ENCODE measurements around the gene COL18A1. TPM values are rescaled to one million over a fixed set of nuclear protein-coding genes. Genes with fewer than 3 reads are reported as not detected.

COL18A1 gene
- total and polyA plus RNA-seq, 5 donors from 2014 or later, result 0.29 to 2.7 (median 1.3) TPM

DNA sequence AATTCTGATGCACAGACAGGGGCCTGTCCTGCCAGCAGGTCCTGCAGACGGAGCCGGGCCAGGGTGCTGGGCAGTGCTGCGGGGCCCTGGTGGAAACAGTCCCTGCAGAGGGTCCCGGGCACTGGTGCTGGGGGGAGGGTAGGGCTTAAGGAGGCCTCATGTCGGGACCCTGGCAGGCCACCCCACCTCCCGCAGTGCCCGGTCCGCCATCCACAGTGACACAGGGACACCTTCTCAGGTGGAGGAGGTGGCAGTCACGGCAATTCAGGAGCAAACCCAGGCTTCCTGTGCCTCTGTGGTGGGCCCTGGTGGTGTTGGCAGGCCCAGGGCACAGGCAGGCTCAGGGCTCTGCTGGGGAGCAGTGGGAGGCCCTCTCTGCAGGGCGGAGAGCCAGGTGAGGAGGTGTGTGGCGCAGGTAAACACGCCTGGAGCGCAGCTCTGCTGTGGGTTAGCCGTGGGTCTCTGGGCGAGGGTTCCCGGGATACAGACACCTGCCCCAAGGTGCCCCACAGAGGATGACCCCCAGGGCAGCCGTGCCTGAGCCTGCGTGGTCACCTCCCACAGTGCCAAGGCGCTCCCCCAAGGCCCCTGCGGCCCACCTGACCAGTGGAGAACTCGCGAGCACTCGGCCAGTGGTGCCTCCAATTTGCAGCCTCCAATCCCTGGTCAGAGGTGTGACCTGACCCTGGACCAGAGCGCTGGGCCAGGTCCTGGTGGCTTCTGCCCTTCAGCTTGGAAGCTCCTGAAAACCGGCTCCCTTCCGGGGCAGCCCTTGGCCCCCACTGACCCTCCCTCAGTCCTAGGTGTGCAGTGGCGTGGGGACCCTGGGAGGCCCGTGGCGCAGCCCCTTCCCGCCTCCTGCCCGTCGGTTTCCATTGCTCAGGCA lies 19.2 kb downstream of the COL18A1 start:
- Histone ChIP-seq H3K4me3 (ENCODE audit: low read depth, low read length) (no peak overlapping the region), H3K36me3 (ENCODE audit: control insufficient read depth, insufficient read depth, low read length) (no peaks in the 10 kb centered on the region), H3K27ac (ENCODE audit: insufficient read depth, low read length, poor library complexity, severe bottlenecking) (no peak overlapping the region), H3K4me1 (ENCODE audit: control insufficient read depth, insufficient read depth, low read length, poor library complexity, severe bottlenecking) (no peaks in the 10 kb centered on the region), H3K9me3 (ENCODE audit: control insufficient read depth in 2 of 2, low read length in 2 of 2) (no peaks in the 10 kb centered on the region), H3K27me3 (ENCODE audit: control insufficient read depth, insufficient read depth, low read length) (no peaks in the 10 kb centered on the region)
- Mint-ChIP-seq H3K4me1 (peaks cover 0 to 6% (median 1%) of the 10 kb centered on the region in 4 donors), H3K4me3 (no peak overlapping the region), H3K36me3 (no peaks in the 10 kb centered on the region), H3K9me3 (no peaks in the 10 kb centered on the region), H3K27me3 (no peaks in the 10 kb centered on the region), H3K27ac (no peak overlapping the region)
- DNase-seq, result no peak
- ATAC-seq (ENCODE audit: low read depth in 2 of 2), result no peak

- no peak for ATAC-seq (ENCODE audit: low read depth in 2 of 2)
- Mint-ChIP-seq H3K27ac (no peak overlapping the region), H3K4me1 (peaks cover 0 to 6% (median 1%) of the 10 kb centered on the region in 4 donors), H3K36me3 (no peaks in the 10 kb centered on the region), H3K9me3 (no peaks in the 10 kb centered on the region), H3K27me3 (no peaks in the 10 kb centered on the region), H3K4me3 (no peak overlapping the region)
- Histone ChIP-seq H3K36me3 (ENCODE audit: control insufficient read depth, insufficient read depth, low read length) (no peaks in the 10 kb centered on the region), H3K4me3 (ENCODE audit: low read depth, low read length) (no peak overlapping the region), H3K9me3 (ENCODE audit: control insufficient read depth in 2 of 2, low read length in 2 of 2) (no peaks in the 10 kb centered on the region), H3K27me3 (ENCODE audit: control insufficient read depth, insufficient read depth, low read length) (no peaks in the 10 kb centered on the region), H3K4me1 (ENCODE audit: control insufficient read depth, insufficient read depth, low read length, poor library complexity, severe bottlenecking) (no peaks in the 10 kb centered on the region), H3K27ac (ENCODE audit: insufficient read depth, low read length, poor library complexity, severe bottlenecking) (no peak overlapping the region)
- no peak for DNase-seq
Observed at GRCh38 chr21:45424854-45425795, 20.2 kb downstream of the COL18A1 start.

DNA sequence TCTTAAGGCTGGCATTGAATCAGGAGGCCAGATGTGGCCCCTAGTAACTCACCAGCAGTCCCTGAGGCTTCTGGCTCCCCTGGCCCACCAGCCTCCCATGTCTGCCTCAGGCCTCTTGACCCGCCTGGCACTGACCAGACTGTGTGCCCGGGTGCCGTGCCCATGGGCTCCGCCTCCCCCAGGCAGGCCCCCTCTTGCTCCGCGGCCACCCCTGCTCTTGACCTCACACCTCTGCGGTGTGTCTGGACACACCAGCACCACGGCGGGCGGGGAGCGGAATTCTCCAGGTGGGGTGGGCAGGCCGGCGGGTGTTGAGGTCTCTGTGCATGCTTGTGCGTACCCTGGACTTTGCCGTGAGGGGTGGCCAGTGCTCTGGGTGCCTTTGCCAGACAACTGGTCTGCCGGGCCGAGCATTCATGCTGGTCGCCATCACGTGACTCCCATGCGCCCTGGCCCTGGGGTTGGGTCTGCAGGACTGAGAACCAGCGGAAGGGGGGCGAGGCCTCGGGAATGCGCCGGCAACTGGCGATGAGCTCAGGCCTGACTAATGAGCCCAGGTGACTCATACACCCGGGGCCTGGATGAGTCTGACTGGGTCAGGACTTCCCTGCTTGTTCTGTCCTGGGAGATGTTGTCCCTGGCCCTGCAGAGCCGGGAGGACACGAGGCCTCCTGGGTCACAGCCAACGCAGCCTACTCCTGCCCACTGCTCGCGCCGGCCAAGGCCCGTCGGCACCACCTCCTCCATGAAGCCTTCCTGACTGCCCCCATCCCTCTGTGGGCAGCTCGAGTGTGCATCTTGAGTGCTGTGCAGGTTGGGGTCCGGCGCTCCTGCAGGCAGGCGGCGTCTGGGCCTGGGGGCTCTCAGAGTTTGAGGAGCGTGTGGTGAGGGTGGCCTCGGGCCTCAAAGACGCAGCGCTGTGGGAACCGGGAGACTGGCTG lies 22.6 kb downstream of the COL18A1 start:
- Mint-ChIP-seq H3K27ac (no peak overlapping the region), H3K4me3 (no peak overlapping the region), H3K4me1 (no peaks in the 10 kb centered on the region), H3K36me3 (no peaks in the 10 kb centered on the region), H3K9me3 (no peaks in the 10 kb centered on the region), H3K27me3 (no peaks in the 10 kb centered on the region)
- Histone ChIP-seq H3K4me1 (ENCODE audit: control insufficient read depth, insufficient read depth, low read length, poor library complexity, severe bottlenecking) (no peaks in the 10 kb centered on the region), H3K27ac (ENCODE audit: insufficient read depth, low read length, poor library complexity, severe bottlenecking) (no peak overlapping the region), H3K27me3 (ENCODE audit: control insufficient read depth, insufficient read depth, low read length) (no peaks in the 10 kb centered on the region), H3K36me3 (ENCODE audit: control insufficient read depth, insufficient read depth, low read length) (no peaks in the 10 kb centered on the region), H3K4me3 (ENCODE audit: low read depth, low read length) (no peak overlapping the region), H3K9me3 (ENCODE audit: control insufficient read depth in 2 of 2, low read length in 2 of 2) (no peaks in the 10 kb centered on the region)
- DNase-seq (no peak), ATAC-seq (ENCODE audit: low read depth in 2 of 2) (no peak)

- Mint-ChIP-seq H3K27me3 (no peaks in the 10 kb centered on the region), H3K27ac (no peak overlapping the region), H3K4me1 (no peaks in the 10 kb centered on the region), H3K9me3 (no peaks in the 10 kb centered on the region), H3K36me3 (no peaks in the 10 kb centered on the region), H3K4me3 (no peak overlapping the region)
- no peaks in the 10 kb centered on the region for H3K9me3 ChIP-seq (ENCODE audit: control insufficient read depth in 2 of 2, low read length in 2 of 2)
- H3K27ac ChIP-seq (ENCODE audit: insufficient read depth, low read length, poor library complexity, severe bottlenecking), result no peak overlapping the region
- H3K4me3 ChIP-seq (ENCODE audit: low read depth, low read length), result no peak overlapping the region
- DNase-seq (no peak), ATAC-seq (ENCODE audit: low read depth in 2 of 2) (no peak)
- no peaks in the 10 kb centered on the region for H3K4me1 ChIP-seq (ENCODE audit: control insufficient read depth, insufficient read depth, low read length, poor library complexity, severe bottlenecking)
- H3K36me3 ChIP-seq (ENCODE audit: control insufficient read depth, insufficient read depth, low read length), result no peaks in the 10 kb centered on the region
- H3K27me3 ChIP-seq (ENCODE audit: control insufficient read depth, insufficient read depth, low read length), result no peaks in the 10 kb centered on the region
Observed at GRCh38 chr21:45428534-45428933, 23.6 kb downstream of the COL18A1 start.

DNA sequence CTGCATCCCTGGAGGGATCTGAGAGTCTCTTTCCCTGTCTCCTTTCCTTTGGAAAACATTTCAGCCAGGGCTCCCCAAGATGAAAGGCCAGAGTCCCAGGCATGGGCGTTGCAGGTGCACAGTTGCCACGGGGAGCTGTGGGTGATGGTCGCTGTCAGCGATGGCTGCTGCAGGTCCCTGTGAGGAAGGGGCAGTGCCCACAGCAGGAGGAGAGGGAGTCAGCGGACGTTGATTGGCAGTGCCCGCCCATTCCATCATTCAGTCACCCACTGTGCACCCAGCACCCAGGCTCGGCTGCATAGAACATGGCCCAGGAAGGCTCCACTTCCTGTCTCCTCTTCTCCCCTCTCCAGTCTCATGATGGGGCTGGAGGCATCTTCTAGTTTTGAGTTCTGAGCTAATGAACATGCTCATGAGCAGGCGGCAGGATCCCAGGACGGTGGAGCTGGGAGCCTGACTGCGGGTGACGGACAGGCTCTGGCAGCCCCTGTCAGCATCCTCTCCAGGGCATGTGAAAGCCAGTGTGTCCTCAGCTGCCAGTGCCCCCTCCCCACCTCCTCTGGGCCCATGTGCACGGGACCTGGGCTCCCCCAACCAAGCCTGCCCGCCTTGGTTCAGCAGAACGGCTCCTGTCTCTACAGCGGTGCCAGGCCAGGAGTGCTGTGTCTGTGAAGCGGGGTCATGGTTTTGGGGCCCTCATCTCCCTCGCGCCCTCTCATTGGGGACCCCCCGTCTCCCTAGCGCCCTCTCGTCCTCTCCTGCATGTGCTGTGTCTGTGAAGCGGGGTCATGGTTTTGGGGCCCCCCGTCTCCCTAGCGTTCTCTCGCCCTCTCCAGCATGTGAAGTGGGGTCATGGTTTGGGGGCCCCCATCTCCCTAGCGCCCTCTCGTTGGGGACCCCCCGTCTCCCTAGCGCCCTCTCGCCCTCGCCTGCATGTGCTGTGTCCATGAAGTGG lies 24.5 kb downstream of the COL18A1 start:
- Histone ChIP-seq H3K9me3 (ENCODE audit: control insufficient read depth in 2 of 2, low read length in 2 of 2) (no peaks in the 10 kb centered on the region), H3K4me3 (ENCODE audit: low read depth, low read length) (no peak overlapping the region), H3K36me3 (ENCODE audit: control insufficient read depth, insufficient read depth, low read length) (no peaks in the 10 kb centered on the region), H3K4me1 (ENCODE audit: control insufficient read depth, insufficient read depth, low read length, poor library complexity, severe bottlenecking) (no peaks in the 10 kb centered on the region), H3K27ac (ENCODE audit: insufficient read depth, low read length, poor library complexity, severe bottlenecking) (no peak overlapping the region), H3K27me3 (ENCODE audit: control insufficient read depth, insufficient read depth, low read length) (no peaks in the 10 kb centered on the region)
- Mint-ChIP-seq H3K4me1 (no peaks in the 10 kb centered on the region), H3K27ac (no peak overlapping the region), H3K36me3 (no peaks in the 10 kb centered on the region), H3K9me3 (no peaks in the 10 kb centered on the region), H3K4me3 (no peak overlapping the region), H3K27me3 (no peaks in the 10 kb centered on the region)
- DNase-seq (no peak), ATAC-seq (ENCODE audit: low read depth in 2 of 2) (no peak)

DNA sequence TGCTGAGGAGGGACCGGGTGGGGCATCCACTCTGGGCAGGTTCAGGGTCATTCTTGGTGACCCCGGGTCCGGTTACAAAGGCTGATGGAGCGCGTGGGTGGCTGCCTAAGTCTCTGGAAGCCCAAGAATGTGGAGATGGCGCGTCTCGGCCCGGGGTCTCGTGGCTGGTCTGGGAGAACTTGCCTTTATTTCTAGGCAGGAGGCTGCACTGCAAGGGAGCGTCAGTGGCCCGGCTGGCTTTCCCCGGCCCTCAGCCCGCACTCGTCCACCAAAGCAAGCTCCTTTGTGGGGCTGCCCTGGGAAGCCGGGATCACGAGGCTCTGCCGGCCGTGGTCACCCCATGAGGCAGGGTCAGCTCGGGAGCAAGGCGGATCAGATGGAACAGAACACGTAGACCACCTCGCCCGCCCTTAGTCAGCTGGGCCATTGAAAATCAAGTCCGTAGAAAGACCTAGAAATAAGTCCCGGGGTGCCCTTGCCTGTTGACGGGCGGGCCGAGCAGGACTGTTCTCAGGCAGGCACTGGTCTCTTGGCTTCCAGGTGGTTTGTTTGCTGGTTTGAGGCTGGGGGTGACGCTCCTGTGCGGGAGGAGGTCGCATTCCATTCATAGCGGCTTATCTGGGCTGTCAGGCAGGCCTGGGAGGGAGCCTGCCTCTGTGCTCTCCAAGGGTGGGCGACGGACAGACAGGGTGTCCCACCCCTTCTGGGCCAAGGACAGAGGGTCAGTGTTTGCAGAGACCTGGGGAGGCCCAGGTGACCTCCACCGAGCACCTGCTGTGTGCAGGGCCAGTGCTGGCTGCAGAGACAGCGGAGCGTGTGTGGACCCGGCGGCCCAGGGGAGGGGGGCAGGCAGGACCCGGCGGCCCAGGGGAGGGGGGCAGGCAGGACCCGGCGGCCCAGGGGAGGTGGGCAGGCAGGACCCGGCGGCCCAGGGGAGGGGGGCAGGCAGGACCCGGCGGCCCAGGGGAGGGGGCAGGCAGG lies 25.8 kb downstream of the COL18A1 start:
- Histone ChIP-seq H3K4me1 (ENCODE audit: control insufficient read depth, insufficient read depth, low read length, poor library complexity, severe bottlenecking) (no peaks in the 10 kb centered on the region), H3K27ac (ENCODE audit: insufficient read depth, low read length, poor library complexity, severe bottlenecking) (no peak overlapping the region), H3K36me3 (ENCODE audit: control insufficient read depth, insufficient read depth, low read length) (no peaks in the 10 kb centered on the region), H3K27me3 (ENCODE audit: control insufficient read depth, insufficient read depth, low read length) (no peaks in the 10 kb centered on the region), H3K4me3 (ENCODE audit: low read depth, low read length) (no peak overlapping the region), H3K9me3 (ENCODE audit: control insufficient read depth in 2 of 2, low read length in 2 of 2) (no peaks in the 10 kb centered on the region)
- no peaks in the 10 kb centered on the region for H3K9me3 Mint-ChIP-seq
- H3K4me3 Mint-ChIP-seq, result no peak overlapping the region
- H3K27ac Mint-ChIP-seq, result no peak overlapping the region
- no peaks in the 10 kb centered on the region for H3K27me3 Mint-ChIP-seq
- no peak for ATAC-seq (ENCODE audit: low read depth in 2 of 2)
- H3K4me1 Mint-ChIP-seq, result no peaks in the 10 kb centered on the region
- DNase-seq, result no peak
- no peaks in the 10 kb centered on the region for H3K36me3 Mint-ChIP-seq
